Stimulated activated CD8-positive, alpha-beta memory T cell treated with anti-CD3 and anti-CD28 coated beads, Interleukin-7, amount 100 ng/mL, for 24 hours (primary cell): ENCODE data around the gene RASL12.
"Not testable (repeated sequence)": the region's sequence is repeated elsewhere in the genome, so short reads cannot be mapped to it uniquely, and the experiment has no call there.

Experiments used
- DNase-seq: peaks from one replicate; pipeline ENCODE4 v3.0.0-alpha.2; 2020; ENCODE audit warnings: low read depth

The RASL12 gene

DNA sequence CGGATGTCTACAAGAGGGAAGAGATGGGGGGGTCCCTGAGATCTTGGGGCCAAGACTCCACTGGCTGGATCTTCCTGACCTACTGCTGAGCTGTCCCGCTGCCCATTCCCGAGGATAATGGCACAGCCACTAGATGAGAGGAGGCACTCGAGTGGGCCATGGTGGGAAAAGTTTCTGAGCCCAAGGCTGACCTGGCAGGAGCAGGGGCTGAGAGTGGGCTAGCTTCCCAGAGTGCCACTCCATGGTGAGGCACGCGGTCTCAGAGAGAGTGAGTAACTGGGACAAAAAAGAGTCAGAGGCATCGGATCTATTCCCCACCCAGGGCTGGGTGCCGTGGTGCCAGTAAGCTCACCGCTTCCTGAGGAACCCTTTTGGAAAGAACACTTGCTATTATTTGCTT, 11.7 kb downstream of the RASL12 start:
- DNase-seq = no peak

DNA sequence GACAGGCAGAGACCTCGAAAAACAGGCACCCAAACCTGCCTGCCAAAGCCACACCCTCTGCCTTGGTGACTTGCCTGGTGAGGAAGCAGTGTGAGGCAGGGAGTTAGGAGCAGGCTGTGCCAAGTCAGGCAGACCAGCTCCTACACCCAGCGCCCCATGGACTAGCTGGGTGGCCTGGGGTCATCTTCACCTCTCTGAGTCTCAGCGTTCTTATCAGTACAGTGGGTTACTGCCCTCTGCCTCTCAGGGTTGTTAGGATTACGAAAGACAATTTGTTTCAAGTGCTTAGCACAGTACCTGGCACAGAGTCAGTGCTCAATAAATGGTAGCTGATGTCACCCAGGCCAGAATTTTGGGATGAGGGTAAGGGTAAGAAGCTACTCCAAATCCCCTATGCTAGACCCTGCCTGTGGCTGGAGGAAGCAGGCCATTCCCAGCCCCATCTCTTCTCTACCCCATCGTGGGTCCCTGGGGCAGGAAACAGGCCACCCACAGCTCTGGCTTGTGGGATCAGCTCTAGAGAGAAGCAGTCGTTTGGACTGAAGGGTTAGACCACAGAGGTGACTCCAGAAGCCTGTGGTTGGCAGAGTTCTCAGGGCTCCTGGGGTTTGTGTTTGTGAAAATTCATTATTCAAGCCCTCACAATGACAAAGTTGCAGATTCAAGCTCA, 12.5 kb downstream of the RASL12 start:
- DNase-seq = no peak

DNA sequence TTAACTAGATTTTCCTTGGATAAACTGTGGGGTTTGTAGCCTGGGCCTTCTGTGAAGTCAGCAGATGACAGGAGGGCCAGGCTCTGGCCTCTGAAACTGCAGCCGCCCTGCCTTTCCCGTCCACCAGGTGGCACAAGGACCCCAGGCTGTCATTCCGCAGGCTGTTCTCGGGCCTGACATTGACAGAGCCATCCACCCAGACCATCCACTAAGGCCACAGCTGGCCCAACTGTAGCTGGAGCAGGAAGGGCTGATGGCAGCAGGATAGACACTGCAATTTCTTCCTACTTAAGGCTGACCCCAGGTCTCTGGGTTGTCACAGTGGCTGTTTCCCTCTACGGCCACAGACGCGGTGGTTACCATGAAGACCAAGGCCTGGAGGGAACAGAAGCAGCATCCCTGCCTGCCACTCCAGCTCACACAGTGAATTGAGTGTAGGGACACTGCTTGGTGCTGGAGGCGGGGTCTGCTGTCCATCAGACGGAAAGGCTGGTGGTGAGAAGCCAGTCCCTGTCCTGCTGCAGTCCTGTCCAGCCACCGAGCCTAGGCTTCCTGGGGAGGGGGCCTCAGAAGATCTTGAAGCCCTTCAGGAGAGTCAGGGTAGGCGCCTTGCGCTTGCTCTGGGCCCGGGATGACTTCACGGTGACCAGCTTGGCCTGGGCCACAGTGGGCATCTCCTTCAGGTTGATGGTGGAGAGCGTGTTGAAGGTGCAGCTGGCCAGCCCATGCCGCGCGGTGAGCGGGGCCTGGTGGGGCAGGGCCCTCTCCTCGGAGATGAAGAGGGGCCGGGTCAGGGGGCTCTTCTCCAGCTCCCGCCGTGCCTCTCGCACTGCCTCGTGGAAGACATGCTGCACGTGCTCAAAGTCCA, 13.2 kb downstream of the RASL12 start:
- DNase-seq = peak; percentile 20

DNA sequence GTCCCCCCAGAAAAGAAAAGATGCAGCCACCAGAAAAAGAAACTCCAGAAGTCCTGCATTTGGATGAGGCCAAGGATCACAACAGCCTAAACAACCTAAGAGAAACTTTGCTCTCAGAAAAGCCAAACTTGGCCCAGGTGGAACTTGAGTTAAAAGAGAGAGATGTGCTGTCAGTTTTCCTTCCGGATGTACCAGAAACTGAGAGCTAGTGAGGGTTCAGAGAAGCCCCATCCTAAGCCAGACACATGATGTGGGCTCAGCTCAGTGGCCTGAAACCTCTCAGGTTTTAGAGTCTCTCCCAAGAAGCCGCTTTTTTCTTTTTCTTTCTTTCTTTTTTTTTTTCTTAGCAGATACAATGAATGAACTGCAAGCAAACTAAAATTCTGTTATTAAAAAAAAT, 14.8 kb downstream of the RASL12 start:
- no peak for DNase-seq

DNA sequence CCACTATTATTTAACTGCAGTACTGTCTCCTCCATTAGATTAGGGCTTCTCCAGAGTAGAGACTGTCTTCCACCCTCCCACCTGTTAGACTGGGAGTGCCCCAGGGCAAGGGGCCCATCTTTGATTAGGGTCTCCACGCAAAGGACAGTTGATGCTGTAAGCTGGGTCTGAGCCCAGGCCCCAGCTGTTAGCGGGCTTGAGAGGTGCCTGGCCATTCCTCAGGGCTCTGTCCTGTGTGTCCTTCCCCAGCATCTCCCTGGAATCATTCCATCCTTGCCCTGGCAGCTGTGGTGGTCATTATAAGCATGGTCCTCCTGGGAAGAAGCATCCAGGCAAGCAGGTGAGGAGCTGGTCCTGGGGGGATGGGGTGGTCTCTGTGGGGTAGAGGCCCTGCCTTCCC, 16.5 kb downstream of the RASL12 start:
- no peak for DNase-seq

DNA sequence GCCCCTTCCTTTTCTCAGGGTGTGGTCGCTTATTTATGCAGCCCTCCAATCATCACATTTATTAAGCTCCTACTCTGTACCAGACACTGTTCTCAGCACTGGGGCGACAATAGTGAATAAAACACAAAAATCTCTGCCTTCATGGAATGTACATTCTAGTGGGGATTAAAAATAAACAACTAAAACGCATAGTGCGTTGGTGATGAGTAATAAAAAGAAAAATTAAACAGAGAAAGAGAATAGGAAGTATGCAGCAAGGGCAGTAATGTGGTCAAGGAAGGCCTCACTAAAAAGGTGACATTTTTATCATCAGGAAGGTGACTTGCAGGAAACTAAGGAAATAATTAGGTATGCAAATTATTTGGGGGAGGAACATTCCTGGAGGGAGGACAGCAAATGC, 17.5 kb downstream of the RASL12 start:
- no peak for DNase-seq

DNA sequence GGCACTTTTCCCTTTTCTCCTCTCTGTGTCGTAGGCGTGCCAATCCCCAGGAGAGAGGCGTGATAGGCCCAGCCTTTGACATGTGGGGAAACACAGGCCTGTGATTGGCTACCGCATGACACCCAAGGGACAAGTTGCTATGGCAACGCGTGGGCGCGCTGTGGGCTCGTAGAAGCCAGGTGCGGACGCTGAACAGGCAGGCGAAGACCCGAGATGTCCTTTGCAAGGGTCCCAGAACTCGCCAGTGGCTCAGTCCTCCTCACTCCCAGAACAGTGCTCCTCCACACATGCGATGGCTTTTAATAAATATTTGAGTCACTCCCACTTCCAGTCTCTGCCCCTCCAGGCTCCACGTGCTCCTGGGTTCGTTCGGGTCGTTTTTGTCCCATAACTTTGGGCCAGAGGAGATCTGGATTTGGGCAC, 18.4 kb downstream of the RASL12 start:
- DNase-seq = peak; percentile 76

DNA sequence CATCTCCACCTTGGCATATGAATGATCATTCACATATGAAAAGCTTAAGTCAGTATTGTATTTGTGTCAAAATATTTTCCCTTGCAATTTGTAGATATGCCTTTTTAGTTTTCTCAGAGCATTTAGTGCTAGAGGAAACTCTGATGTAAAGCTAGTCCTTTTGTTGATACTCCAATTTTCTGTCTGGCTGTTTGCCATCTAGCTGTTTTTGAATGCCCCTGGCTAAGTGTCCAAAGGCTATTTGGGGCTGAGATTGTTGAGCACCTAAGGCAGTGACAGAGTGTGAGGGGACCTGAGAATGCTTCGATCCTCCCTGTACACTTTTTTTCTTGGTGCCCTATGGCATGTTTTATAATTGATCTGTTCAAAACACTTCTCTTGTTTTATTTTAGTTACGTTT, 19.6 kb downstream of the RASL12 start:
- no peak for DNase-seq

DNA sequence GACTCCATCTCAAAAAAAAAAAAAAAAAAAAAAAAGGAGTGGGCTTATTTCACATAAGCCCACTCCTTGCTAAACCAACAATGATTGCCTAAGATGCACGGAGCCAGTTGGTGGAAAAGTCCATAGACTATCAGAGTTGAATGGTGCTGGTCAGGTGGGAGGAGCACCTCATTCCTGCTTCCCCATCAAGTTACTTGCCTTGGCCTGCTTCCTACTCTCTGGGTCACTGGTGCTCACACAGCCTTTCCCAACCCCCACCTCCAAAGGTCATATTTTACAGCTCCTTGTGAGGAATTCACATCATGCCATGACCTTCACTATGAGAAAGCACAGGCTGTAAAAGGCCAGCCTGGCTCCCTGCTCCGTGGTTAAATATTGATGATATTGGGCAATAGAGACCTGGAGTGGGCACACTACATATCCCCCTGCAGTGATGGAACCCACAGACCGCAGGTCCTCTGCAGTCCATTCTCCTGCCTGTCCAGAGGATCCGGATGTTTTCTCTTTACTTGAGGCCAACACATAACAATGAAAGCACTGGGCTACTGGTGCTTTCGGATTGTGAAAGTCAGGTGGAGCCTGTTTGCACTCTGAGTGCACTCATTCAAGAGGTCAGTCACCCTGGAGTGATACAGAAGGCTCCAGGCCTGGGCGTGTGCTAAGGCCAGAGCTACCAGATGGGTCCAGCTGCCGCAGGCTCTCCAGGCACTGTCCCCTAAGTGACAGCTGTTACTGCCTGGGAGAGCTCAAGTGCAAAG, 22.9 kb downstream of the RASL12 start, which contains the start of gene SLC51B:
SLC51B (plus strand) TSS at position 664 of the 758 bp plus-strand sequence. CDS start 4,618 bp downstream, outside the sequence.
- DNase-seq = no peak

DNA sequence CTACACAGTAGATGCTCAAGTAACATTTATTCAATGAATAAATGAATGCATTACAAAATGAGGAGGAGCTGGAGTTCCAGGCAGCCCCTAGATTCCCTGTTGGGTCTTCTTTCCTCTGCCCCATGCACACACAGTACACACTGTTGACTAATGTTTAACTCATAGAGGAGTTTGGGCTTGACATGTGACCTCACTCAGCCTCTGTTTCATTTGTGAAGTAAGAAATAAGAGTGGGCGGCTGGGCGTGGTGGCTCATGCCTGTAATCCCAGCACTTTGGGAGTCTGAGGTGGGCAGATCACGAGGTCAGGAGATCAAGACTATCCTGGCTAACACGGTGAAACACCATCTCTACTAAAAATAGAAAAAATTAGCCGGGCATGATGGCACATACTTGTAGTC, 23.6 kb downstream of the RASL12 start:
- DNase-seq = not testable (repeated sequence)

DNA sequence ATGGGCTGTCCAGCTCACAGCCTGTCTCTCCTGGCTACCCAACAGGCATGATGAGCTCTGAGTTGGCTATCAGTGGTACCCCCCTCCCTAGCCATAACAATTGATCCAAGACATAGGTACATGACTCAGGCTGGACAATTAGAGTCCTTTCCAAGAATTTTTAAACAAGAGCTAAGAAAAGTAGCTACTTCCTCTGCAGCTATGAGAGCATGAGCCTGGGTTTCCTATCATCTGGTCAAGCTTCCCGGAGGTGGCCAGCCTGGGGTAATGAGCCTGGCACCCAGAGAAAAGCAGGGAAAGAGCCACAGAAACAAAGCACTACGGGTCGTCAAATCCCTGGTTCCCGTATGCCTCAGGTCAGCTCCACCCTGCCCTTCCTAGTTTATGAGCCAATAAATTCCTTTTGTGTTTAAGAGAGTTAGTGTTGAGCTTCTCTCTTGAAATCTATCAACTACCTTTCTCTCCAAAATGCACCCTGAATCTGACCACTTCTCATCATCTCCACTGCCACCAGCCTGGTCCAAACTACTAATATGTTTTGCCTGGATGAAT, 24.9 kb downstream of the RASL12 start:
- no peak for DNase-seq

DNA sequence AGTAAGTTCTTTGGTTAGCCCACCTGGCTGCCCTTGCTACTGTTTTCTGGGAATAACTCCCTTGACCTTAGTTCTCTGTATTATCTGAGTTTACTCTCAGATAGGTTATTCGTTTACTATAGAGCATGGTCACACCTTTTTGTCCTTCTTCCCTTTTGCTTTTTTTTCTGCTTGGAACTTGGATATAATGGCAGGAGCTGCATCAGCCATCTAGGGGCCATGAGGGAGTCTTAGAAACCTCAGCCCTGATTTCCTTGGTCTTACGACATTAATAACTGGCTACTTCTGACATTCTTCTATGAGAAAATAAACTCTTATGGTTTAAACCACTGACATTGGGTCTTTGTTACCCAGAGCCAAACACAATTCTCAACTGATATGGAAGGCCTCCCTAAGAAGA, 26.0 kb downstream of the RASL12 start:
- no peak for DNase-seq

DNA sequence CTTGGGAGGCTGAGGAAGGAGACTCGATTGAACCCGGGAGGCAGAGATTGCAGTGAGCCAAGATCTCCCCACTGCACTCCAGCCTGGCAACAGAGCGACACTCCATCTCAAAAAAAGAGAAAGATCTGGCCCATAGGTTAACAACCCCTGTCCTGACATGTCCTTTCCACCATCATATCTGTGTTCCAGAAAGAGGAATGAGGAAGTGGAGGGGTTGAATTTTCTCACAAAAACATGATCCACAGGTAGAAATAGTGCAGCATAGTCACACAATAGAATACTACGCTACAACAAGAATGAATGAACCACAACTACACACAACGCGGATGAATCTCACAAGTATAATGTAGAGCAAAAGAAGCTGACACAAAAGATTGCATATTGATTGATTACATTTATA, 27.3 kb downstream of the RASL12 start:
- DNase-seq = no peak

DNA sequence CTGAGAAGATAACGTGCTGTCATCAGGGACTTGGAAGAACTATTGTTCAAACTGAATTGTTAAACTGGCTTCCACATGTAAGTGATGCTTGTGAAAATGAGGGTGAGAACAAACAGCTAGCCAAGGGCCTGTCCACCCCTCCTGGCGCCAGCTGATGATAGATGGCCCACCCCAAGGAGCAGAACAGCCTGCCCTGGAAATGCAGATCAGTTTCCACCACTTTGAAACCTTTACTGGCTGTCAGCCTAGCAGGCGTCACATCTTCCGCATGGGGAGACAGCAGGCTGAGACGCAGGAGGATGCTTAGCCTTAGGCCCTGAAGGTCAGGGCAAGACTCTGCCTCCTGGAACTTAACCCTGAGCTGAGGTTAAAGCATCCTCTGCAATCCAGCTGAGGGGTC, 29.0 kb downstream of the RASL12 start:
- no peak for DNase-seq

DNA sequence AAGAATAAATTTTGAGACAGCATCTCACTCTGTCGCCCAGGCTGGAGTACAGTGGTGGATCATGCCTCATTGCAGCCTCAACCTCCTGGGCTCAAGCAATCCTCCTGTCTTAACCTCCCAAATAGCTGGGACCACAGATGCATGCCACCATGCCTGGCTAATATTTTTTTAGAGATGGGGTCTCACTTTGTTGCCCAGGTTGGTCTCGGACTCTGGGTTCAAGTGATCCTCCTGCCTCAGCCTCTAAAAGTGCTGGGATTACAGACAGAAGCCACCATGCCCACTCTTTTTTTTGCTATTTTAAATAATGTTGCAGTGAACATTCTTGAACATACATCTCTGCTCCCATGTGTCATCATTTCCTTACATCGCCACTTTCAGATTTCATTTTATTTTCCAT, 29.4 kb downstream of the RASL12 start:
- DNase-seq = no peak

DNA sequence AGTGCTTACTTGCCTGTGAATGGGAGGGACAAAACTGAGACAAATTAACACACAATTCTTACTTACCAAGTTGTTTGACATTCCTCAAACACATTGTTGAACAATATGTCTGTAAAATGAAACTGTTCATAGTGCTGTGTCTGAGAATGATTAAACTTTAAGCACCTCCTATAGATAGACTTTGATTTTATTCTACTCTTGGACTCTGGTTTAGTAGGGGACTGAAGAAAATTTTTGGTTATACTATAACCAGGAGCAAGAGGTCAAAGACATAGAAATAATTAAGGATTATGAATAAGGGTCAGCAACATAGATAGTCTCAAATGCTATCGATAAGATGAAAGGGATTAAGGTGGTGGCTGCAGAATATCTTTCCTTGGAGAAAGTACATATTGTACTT, 30.5 kb downstream of the RASL12 start:
- DNase-seq = no peak

DNA sequence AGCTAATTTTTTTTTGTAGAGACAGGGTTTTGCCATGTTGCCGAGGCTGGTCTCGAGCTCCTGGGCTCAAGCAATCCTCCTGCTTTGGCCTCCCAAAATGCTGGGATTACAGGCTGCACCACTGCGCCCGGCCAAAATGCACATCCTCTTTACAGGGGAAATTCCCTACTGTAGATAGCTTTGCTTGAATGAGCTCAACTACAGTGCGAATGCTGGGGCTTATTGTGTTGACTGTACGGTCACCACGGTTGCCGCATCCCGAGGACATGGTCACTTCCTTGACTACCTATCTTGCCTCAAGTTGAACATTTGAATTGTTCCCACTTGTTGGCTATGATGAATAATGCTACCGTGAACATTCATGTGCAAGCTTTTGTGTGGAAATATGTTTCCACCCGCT, 33.1 kb downstream of the RASL12 start:
- no peak for DNase-seq

DNA sequence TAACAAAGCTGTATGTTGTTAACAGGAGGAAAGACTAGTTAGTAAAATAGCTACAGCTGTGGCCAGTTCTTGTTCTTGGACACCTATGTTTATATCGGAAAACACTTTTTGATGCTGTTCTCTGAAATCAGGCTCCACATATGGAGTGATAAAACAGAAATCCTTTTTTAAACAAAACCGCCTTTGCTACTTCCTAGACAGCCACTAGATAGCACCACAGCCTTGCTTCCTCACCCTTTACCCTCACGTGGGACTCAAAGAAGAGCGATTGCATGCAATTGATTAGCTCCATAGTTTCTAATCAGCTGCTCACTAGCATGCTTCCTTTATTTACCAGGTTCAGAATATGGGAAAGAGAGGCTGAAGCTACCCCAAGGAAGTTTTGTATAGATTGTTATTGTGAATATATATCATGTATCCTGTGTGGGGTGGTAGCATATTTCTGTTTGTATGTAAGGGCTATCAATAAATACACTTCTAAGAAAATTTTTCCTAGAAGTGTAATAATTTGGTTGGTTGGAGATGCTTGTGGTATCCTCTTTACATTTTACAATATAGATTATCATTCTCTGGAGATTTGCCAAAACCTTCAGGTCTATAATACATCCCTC, 34.0 kb downstream of the RASL12 start:
- DNase-seq = no peak

DNA sequence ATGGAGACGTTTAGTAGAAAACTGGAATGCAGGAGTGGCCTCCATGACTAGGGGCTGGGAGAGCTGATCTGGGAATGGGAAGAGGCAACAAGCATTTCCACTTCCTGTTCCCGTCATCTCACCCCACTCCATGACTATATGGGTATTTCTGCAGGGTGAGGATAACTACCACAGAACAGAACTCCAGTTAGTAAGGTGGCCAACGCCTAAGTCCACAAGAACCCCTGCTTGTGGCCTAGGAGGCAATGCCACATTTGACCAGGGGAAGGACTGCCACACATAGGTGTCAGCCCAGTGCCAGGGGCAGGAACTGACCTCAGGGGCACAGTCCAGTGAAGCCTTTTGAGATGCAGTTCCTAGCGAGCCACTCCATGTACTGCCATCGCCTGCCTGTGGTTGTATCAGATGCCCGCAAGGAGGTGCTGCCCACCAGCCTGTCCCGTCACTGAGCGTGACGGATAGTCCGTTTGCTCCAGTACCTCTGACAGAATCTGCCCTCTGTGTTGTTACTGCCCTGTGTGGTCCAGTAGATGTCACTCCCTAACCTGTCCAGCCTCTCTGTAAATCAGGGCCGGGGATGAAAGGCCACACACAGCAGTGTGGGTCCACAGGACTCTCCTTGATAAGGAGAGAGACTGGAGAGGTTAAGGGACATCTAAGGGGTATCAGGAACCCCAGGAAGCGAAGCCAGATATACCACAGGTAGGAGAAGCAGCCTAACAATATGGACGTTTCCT, 34.8 kb downstream of the RASL12 start:
- DNase-seq = no peak

DNA sequence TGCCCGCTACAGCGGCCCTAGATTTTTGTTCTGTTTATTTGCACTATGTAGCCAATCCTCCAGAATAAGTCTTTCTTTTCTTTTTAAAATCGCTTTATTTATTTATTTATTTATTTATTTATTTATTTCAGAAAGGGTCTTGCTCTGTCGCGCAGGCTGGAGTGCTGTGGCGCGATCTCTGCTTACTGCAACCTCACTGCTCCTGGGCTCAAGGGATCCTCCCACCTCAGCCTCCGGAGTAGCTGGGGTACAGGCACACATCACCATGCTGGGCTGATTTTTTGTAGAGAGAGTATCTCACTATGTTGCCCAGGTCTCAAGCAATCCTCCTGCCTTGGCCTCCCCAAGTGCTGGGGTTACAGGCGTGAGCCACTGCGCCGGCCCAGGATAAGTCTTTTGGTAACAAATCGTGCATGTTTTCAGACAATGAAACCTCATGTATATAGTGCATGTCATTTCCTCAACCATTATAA, 38.0 kb downstream of the RASL12 start:
- DNase-seq = no peak
